Activated CD8-positive, alpha-beta memory T cell treated with anti-CD3 and anti-CD28 coated beads, Interleukin-2, amount 50 U/mL, for 4 hours (primary cell): ENCODE data around the gene CD44.

ENCODE experiments used
- DNase-seq: peaks from one replicate; pipeline ENCODE4 v3.0.0-alpha.2; 2020

Gene CD44

DNA sequence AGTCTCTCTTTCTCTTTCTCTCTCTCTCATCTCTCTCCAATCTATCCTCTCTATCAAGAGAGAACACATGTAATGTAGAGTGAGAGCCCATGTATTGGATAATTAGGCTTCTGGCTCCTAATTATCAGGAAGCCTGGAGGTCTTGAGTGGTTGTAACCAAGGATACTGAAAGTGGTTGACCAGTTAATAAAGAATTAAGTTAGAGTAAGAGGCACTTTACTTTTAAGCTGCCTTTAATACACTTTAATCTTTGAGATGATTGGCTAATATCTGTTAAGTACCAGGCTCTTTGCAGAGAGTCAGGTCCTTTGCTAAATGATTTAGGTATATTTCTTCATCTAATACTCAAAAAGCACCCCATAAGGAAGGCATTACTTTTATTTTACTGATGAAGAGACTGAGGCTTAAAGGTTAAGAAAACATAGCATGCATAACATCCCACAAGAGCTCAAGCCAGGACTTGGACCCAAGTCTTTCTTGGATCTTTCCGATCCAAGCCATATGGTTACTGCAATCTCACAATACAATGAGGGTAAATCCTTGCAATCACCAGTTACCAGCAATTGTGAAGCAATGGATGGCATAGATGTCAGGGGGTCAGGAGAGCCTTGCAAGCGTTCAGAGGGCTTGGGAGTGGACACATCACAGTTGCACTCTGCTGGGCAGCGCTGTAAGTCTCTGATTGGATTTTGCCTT lies 22.1 kb downstream of the CD44 start:
- DNase-seq, result no peak

DNA sequence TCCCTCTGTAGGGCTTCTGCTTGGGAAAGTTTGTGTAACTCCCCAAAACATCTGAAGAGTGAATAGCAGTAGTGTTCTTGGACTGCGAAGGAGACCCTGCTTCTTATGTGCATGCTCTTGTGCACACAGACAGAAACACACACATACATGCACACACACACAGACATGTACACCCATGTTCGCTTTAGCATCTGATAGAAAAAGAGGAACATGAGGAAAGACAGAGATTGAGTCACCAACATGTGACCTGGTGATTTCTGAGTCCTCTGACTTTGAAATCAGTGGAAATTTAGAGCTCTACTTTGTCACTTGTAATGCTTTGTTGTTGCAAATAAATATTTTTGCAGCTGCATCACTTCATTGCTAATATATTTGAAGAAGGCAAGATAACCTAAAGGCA lies 23.8 kb downstream of the CD44 start:
- DNase-seq, result no peak

DNA sequence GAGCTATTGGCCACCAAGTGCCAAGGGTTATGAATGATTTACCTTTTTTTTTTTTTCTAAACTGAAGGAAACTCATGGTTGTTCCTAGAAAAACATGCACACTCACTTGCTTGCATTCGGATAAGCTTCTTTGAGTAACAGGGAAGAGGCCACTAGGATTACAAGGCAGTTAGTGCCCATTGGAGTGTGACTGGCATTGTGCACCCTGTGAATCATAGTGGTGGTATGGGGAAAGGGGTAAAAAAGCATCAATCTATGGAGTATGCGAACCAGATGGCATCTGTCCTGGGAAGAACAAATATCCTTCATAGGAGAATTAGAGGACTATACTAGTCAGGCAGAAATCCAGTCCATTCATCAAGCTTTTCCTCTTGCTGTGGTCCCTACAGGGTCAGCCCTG lies 24.2 kb downstream of the CD44 start:
- DNase-seq, result no peak

DNA sequence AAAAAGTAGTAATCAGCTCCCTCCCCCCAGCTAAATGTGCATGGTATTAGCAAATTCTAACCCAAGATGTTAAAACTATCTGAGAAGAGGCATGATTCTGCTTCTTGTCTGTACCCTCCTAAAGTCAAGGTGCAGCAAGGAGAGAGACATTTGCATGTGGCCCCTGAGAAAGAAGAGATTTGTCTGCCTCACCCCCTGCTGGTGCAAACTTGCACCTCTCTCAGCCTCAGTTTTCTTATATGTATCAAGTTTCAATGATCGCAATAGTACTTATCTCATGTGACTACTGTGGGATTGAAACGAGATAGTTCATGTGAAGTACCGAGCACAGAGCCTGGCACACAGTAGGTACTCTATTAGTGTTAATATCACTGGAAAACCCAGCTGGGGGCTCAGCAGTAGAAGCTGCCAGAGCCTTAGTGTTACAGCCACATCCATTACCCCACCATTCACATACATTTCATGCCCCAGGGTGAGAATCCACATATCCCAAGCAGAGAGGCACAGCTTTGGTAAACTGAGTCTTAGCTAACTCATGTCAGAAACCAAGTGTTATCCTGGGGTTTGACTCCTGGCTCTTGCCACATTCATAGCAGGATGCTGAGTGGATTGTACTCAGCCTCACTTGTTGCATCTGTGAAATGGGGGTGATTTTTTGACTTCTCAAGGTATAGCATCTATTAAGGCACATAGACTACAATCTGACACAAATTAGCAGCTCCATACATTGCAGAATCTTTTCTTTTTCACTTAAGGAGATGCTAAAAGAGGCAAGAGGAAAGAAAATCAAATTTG lies 24.9 kb downstream of the CD44 start:
- no peak for DNase-seq

DNA sequence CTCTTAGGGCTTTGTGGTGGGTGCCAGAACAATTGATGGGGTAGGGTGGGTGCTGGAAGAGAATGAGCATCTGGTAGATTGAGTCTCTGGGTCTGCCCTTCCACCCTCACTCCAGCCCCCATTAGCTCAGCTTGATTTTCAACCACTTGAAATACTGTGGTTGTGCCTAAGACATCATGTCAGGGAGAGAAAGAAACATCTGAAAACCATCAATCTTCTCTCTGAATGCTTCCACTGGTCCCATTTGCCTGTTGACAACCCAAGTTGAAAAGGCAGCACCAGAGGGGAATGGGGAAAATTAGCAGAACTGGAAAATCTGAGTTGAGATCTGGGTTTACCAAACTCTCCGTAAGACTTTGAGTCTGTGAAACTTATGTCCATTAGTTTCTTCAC lies 26.1 kb downstream of the CD44 start:
- no peak for DNase-seq

DNA sequence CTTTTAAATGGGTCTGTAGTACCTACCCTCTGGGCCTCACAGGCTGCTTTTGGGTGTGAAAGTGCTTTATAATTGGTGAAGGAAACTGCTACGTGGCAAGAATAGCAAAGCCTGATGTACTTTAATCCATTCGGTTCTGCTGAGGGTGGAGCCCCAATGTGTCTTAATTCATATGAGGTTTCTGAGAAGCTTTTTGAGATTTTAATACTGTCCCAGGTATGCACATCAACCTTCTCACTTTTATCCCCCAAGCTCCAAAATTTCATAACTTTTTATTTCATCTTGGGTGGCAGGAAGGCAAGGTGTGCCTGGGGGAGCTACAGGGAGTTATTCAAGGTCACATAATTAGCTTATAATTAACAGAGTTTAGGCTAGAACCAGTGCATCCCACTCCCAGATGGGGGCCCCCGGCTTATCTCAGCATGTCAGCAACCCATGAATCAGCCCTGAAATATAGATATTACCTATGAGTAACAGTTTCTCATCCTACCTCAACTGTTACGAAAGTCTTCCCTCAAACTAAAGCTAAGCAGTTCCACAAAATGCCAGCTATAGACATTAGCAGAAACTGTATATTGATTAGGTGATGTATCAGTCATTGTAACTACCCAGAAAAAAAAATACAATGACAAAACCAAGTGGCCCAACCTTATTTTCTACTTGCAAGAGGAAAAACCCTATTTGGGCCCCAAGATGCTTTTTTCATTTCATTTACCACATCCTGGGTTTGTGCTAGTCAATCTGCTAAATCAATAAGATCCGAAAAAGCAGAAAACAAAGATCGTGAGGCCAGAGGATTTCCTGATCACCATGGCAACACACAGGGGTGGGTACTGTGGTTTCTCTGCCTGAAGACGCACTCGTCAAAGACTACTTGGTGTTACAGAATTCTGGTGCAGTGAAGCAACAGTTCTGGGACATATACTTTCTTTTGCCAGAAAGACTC lies 26.7 kb downstream of the CD44 start:
- DNase-seq, result peak; percentile 78

DNA sequence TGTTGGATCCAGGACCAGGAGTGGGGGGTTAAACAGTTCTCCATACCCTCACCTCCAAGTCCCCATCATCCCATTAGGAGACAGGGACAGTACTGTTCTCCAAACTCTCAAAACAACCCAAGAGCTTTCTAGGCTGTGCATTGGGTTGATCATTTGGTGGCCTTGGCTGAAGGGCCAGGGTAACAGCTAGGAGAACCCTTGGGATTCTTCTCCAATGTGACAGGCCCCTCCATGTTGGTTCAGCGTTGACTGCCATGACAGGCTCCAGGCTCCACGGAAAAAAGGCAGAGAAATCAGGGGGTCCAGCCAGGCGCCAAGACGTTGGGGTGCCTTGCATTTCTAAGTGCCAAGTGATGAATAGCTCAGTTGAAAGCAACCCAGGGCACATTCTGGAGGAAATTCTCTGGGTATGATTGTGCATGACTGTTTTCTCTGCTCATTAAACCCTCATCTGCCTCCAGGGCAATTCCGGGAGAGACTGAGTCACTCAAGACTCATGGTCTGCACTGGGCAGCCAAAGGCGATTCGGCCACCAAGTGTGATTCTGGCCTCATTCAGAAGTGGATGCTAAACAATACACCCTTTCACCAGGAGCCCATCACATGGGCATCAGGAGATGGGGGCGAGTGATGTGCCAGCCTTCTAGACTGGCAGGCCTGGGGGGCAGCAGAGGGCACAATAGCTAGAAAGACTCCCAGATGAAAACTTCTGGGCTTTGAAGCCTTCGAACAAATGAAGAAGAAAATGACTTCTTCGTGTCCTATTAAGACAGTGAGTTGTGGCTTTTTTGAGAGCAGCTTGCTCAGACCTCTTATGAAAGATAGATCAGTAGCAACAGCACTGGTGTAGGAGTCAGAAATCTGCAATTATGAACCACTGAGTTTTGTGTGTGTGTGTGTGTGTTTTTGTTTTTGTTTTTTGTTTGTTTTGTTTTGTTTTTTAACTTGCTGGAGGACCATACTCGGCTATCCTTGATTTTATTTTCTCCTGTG lies 27.7 kb downstream of the CD44 start:
- no peak for DNase-seq

DNA sequence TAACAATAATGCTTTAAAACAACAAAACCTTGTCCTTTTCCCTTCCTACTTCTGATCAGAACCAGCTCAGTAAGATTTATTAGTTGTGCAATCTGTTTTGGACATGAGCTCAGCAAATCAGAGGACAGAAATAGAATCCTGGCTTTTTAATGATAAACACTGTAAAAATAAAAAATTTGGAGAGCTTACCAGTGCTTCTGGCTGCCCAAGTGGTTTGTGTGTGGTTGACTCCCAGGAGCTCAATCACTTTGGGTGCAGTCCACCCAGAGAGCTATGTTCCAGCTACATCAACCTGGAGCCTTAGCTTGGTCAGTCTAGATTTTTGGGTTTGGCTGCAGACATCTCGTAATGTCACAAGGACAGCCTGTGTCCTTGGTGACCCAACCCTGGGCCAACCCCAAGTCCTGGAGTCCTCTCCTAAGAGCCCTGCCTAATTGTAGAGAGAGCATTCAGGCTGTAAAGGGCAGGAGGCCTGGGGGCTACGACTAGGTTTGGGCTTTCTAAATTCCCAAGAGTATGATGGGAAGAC lies 28.5 kb downstream of the CD44 start:
- DNase-seq, result no peak

DNA sequence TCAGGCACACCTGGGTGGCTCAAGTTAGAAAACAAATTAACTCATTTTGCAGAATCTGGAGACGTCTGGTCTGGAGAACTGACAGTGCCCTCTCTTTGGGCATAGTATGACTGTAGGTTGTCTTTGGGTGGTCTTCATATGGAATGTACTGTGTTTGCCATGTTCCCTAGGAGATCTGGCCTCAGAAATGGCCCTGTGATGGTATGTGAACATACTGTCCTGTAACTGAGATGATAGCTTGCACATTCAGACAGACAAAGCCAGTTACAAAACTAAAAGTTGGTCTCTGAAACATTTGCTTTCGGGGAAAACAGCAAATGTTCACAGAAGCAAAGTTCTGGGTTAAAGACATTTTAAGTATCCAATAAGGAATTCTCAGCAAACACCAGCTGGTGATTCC lies 29.7 kb downstream of the CD44 start:
- DNase-seq, result no peak

DNA sequence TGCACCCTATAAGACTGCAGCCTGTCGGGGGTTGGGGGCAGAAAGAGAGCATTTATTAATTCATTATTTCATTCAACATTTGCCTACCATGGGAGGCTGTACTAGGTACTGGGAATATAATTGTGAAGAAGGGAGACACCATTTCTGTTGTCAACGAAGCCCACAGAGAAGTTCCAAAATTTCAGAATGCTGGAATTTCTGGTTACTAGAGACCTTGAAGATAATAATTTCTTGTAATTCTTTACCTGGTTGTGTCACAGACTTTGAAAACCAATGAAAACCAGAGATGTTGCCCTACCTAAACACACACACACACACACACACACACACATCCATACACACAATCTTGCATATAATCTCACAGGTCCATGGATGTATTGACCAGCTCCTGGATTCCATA lies 30.1 kb downstream of the CD44 start:
- DNase-seq, result no peak

DNA sequence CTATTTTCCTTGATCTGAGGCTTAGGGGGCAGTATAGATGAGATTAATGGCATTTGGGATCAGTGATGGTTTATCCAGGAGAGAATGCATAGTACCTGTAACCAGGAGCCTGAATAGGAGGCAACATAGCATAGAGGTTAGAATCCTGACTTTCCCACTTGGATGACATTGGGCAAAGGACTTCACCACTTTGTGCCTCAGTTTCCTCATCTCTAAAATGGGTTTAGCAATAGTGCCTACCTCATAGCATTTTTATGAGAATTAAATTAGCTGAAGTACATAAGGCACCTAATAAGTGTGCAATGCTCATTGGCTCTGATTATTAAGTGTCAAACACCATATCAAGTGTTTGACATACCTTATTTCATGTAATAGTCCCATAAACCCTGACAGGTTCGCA lies 30.8 kb downstream of the CD44 start:
- DNase-seq, result no peak

DNA sequence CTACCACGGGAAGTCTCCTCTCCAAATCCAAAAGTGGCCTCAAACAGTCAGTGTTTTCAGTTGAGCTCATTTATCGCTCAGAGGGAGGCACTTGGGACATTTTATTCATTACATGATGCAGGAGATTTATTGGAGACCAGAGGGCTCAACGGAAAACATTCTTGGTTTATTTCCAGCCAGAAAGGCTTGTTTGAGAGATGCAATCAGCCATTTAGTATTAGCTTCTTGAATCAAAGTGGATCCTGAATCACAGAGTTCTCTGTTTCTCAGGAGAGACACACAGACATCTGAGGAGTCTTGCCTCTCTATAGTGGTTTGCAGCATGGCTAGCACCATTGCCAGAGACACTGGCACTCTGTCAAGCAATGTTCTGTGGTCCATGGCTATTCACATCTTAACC lies 31.5 kb downstream of the CD44 start:
- no peak for DNase-seq

DNA sequence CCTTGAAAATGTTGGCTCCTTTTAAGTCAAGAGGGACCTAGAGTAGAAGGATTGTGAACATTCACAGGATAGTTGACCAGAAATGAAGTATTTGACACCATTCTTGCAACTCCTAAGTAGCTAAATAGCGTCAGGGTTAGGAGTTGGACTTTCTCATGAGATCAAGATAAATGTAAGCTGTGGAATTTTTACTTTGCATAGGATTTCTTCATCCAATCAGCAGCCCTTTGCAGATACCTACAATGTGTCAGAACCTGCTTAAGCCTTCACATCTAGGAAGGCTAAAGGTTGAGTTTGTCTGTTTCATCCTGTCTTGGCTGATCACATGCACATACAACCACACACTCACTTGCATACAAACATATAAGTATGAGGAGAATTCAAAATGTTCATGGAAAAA lies 32.3 kb downstream of the CD44 start:
- no peak for DNase-seq

DNA sequence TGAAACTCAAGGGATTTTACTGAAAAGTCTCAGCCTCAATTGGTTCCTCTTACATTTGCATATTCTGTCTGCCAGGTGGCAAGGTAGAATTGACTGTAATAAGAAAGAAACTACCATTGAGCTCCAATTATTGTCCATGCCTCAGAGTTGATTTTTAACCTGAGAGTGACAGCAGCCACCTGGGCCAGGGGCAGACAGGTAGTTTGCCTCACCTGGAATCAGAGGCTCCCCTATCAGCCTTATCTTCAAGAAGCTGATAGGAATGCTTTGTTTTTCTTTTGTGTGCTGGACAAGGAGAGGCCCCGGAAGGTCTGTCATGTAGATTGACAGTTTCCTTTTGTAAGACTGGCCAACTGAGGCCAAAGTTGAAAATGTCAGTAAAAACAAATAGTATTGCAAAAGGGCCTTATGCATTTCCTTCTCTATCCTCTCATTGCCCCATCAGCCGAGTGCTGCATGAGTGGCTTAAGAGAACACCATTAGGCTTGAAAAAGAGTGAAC lies 34.1 kb downstream of the CD44 start:
- no peak for DNase-seq

DNA sequence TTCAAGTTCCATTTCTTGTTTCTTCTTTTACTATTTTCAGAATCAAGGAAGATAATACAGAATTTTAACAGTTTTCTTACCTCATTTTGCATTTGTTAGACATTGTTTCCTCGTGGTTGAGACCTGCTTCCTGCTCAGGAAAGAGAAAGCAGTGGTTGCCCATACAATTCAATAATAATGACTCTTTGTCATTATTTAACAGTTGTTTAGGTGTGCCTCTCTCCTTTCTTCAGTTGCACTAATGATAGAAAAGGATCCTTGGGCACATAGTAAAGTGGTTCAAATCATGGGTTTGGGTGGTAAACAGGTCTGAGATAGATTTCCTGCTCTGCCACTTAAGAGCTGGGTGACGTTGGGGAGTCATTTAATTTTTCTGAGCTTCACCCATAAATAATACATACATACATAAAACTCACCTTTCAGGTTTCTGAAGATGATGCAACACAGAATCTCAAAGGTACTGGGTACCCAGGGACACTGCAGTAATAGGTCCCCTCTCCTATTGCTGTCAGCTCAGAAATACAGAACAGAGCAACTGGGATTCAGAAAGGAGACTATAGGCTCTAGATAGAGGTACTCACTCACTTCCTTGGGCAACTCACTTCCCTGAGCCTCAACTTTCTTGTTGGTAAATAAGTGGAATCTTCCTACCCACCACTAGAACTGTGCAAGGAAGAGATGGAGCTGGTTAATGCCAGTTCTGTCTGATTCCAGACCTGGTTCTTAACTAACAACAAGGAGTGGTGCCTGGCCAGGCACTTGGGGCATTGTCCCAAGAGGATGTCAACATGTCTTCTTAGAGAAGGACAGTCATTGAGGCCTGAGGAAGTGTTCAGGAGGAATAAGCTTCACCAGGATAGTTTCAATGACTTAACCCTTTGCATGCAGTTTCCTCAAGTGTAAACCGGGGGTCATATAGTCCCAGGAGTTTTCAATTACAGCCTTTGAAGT lies 34.9 kb downstream of the CD44 start:
- DNase-seq, result no peak

DNA sequence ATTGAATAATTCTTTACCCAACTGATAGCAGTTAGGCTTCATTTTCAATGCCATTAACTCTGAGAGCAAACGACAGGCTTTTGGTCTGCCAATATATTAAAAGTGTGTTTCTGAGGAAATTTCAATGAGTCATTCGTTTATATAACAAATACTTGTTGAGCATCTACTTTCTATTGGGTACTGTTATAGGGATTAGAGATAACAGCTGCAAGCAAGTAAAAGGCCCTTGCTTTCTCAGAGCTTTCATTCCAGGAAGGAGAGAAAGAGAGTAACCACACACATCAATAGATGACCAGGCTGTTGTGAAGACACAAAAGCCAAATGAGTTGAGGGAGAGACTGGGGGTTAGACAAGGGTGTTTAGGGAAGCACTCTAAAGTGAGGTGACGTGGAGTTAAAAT lies 35.7 kb downstream of the CD44 start:
- DNase-seq, result no peak

DNA sequence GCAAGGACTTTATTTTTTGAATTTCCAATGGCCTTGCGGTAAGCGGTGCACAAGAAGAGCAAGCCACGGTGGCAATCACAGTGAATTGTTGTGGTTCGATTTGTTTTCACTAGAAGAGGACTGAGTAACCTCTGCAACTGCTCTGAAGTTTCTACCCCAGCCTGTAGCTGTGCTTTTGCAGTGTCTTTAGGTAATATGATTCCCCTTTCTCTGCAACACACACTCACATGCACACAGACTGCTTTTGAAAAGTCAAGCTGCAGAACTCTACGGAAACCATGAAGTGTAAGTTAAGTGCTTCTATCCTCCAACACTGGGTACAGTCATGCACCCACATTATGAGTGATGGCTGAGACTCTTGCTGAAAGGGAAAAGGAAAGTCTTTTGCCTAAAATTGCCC lies 38.4 kb downstream of the CD44 start:
- DNase-seq, result no peak

DNA sequence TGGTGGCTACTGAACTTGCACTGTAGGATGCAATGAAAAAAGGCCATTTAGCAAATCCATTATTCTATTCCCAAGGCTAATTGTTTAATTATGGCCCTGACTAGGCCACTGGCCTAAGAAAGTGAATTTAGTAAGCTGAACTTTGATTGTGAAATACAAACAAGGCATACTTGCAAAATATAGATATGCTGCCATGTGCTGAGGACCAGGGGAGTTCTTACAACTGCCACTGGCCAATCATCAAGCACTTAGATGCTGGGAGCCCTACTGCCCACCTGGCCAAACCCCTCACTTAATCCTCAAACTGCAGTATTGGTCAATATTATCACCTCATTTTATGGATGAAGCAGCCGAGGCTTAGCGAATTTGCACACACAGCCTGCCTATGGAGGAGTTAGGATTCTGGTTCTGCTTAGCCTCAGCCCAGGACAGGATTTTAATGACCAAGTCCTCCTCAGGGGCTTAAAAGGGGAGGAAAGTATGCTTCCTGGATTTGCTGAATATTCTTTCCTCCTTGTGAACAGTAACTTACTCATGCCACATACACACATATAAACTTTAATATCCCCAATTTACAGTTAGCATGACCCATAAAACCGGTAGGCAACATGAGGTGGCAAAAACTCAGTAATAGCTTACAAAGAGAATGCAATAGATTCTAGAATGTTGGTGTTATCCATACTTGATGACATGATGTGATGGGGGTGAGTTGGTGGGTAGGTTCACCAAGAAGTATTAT lies 39.3 kb downstream of the CD44 start:
- no peak for DNase-seq

DNA sequence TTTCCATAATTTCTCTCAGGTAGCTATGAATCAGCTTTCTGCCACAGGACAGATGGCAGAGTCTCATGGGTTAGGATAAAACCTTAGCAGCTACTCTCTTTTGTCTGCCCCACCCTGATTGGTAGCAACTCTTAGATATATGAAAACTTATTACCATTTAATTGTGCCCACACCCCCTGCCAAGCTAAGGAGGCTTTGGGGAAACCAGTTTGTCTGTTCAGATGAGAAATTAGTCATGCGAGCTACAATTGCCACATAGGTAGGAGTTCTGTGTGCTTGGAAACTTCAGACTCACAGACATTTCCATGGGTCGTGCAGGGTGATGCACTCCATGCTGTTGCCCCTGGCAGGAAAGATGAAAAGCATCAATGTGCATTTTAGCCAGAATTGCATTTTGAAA lies 39.9 kb downstream of the CD44 start:
- DNase-seq, result peak; percentile 37
